GM10248 (cell line): Measurements from ENCODE around the gene WDR91.

ENCODE experiments used
- CTCF ChIA-PET: fragments of 300-600 bp; sonication (Branson Sonifier 250); formaldehyde crosslinking; extraction: SDS; loops from one replicate; lab custom pipeline; 2021; ENCODE audit warnings: antibody characterized with exemption; lab: Yijun Ruan, JAX
- POLR2A ChIA-PET: fragments of 350-650 bp; sonication (Branson Sonifier 250); formaldehyde crosslinking; extraction: SDS; loops from one replicate; lab custom pipeline; 2020; ENCODE audit warnings: antibody characterized with exemption; lab: Yijun Ruan, JAX
- DNase-seq: peaks from one replicate; pipeline ENCODE4 v3.0.0; 2012; ENCODE audit errors: extremely low spot score
- TF ChIP-seq, protein P1 (sequence below): IDR thresholded peaks from 2 replicates; pipeline ENCODE4 v1.5.1; 2012; ENCODE audit warnings: mild to moderate bottlenecking, low read depth; ENCODE audit errors: extremely low read depth, missing control alignments, control extremely low read depth

The WDR91 gene

DNA sequence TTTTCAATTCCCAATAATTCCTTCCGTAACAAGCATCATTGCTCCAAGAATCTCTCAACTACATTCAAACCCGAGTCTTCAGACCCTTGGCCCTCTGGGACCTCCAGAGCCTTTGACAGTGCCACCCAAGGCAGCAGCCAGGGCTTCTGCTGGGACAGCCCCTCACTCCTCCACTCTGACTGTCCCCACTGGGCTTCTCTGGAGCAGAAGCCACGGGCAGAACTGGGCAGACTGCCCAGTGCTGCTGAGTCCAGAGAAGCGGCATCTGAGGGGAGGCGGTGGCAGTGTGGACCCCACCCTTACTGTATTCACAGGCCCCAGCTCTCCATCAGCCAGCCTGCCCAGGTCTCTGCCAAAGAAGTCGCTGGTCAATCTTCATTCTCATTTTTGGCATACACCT lies 49.7 kb downstream of the WDR91 start:
- no peak for DNase-seq
- TF ChIP-seq, protein P1, sequence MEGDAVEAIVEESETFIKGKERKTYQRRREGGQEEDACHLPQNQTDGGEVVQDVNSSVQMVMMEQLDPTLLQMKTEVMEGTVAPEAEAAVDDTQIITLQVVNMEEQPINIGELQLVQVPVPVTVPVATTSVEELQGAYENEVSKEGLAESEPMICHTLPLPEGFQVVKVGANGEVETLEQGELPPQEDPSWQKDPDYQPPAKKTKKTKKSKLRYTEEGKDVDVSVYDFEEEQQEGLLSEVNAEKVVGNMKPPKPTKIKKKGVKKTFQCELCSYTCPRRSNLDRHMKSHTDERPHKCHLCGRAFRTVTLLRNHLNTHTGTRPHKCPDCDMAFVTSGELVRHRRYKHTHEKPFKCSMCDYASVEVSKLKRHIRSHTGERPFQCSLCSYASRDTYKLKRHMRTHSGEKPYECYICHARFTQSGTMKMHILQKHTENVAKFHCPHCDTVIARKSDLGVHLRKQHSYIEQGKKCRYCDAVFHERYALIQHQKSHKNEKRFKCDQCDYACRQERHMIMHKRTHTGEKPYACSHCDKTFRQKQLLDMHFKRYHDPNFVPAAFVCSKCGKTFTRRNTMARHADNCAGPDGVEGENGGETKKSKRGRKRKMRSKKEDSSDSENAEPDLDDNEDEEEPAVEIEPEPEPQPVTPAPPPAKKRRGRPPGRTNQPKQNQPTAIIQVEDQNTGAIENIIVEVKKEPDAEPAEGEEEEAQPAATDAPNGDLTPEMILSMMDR = no peak
- POLR2A ChIA-PET = interaction anchor here (0.9 kb wide), 2 partner anchors 9 to 27 kb away, joined by 3 read pairs; partner anchors contain the start of gene CYREN
- CTCF ChIA-PET = interaction anchor here (0.7 to 4.4 kb wide), 10 partner anchors 9 to 514 kb away, joined by 3 to 24 read pairs (median 4); partner anchors contain the start of genes AGBL3, CYREN and TMEM140

DNA sequence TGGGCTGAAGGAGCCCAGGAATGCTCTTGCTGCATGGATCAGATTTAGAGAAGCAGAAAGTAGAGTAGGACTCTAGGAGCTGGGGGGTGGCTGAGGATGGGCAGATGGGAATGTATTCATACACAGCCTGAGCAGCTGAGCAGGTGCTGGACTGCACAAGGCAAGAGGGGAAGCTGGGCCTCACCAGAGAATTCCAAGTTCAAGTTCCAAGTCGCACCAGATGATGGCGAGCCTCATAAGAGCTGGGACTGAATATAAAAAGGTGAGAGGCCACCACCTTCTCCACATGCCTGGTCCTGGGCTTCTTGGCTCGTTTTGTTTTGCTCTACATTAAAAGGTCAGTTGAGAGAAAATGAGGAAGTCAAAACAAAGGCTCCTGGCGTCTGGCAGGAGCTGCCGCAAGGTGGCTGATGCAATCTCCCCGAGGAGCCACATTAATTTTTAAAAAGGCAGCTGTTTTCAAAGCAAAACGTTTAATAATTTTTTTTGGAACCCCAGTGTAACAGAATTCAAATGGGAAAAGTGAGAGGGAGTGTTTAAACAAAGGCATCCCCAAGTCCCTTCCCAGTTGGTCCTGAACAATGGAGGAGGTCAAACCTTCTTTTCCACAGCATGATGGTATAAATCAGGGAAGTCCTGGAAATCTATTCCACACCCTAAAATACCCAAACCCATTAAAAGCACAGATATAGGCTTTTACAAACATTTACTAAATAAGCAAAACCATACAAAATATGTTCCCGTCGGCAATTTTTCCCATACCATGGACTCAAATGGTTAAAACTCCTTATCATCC lies 50.3 kb downstream of the WDR91 start:
- POLR2A ChIA-PET = interaction anchor here (0.9 to 1.0 kb wide), 4 partner anchors 10 to 513 kb away, joined by 3 read pairs; partner anchors contain the start of gene CYREN
- CTCF ChIA-PET = interaction anchor here (1.0 to 4.4 kb wide), 8 partner anchors 9 to 514 kb away, joined by 3 to 24 read pairs (median 4); partner anchors contain the start of genes AGBL3, CYREN and TMEM140
- DNase-seq = no peak
- TF ChIP-seq, protein P1 = no peak

GRCh38 chr7:135160098-135160857 lies 51.0 kb downstream of the WDR91 start:
- no peak for DNase-seq
- TF ChIP-seq, protein P1 = no peak
- ChIA-PET CTCF (interaction anchor here (1.0 to 4.4 kb wide), 8 partner anchors 9 to 513 kb away, joined by 3 to 24 read pairs (median 4); partner anchors contain the start of genes AGBL3, CYREN and TMEM140), POLR2A (interaction anchor here (0.9 to 1.0 kb wide), 3 partner anchors 10 to 513 kb away, joined by 3 read pairs; partner anchors contain the start of gene CYREN)

DNA sequence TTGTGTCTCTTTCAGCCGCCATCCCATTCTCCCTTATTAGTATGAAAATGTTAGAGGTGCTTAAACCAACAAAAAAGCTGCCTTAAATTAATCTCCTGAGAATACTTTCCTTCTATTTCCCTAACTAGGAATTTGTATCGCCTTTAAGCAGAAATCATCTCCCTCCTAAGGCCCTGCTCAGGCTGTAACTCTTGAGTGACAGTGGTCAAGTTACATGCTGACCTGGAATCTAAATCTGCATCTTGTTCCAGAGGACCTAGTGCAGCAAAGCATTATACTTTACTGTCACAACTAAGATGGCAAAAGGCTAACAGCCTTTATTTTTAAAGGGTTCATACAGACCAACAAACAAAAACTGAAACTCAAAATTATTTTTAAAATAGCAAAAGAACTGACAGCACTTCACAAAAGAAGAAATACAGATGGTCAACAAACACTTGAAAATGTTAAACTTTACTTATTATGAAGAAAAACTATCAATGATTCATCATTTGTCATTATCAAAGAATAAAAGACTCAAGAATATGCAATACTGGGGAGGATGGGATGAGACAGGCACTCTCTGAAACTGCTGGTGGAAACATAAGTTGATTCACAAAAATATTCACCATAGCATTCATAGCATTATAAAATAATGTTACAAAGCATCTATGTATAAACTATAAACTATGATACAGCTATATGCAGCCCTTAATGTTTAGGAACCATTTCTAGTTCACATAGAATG lies 51.8 kb downstream of the WDR91 start:
- TF ChIP-seq, protein P1 = no peak
- CTCF ChIA-PET = interaction anchor here (1.2 to 4.4 kb wide), 4 partner anchors 9 to 159 kb away, joined by 3 to 24 read pairs (median 9); partner anchors contain the start of genes CYREN and TMEM140
- POLR2A ChIA-PET = interaction anchor here (1.0 to 1.5 kb wide), 2 partner anchors 9 to 12 kb away, joined by 3 to 4 read pairs; partner anchors contain the start of gene TMEM140
- no peak for DNase-seq

- no peak for DNase-seq
- POLR2A ChIA-PET = interaction anchor here (0.6 to 1.5 kb wide), 2 partner anchors 11 to 179 kb away, joined by 3 to 4 read pairs; partner anchors contain the start of gene TMEM140
- TF ChIP-seq, protein P1 = no peak
- CTCF ChIA-PET = interaction anchor here (0.9 to 4.4 kb wide), 6 partner anchors 8 to 173 kb away, joined by 3 to 27 read pairs (median 6); partner anchors contain the start of genes AGBL3, CYREN and TMEM140
Measured at GRCh38 chr7:135158874-135159273, 52.5 kb downstream of the WDR91 start.
